Measurements from ENCODE around the gene PPP1R14C.

Gene PPP1R14C

GRCh38 chr6:150296890-150297289 lies 154.0 kb downstream of the PPP1R14C start:
- DNase-seq (ENCODE audit: low spot score): no peak

- DNase-seq (ENCODE audit: low spot score): no peak
These were observed 154.6 kb downstream of the PPP1R14C start for GRCh38 chr6:150297327-150298029.

GRCh38 chr6:150298030-150298380 lies 155.2 kb downstream of the PPP1R14C start:
- no peak for DNase-seq (ENCODE audit: low spot score)

GRCh38 chr6:150298676-150299075 lies 155.8 kb downstream of the PPP1R14C start:
- DNase-seq (ENCODE audit: low spot score): no peak
